AG10803 (cell line): Measurements from ENCODE around the gene TTPAL.

Source experiments
- DNase-seq: peaks from one replicate; pipeline ENCODE4 v3.0.0; 2010; ENCODE audit warnings: low read depth
- H3K4me3 ChIP-seq: 2 replicates; pipeline ENCODE4 v1.5.1; 2011; ENCODE audit warnings: mild to moderate bottlenecking, low read length, control low read depth
- TF ChIP-seq, protein P1 (sequence below): conservative IDR thresholded peaks from 2 replicates; pipeline ENCODE4 v1.5.1; 2011; ENCODE audit warnings: mild to moderate bottlenecking, low read length, control low read depth, inconsistent platforms

The TTPAL gene

DNA sequence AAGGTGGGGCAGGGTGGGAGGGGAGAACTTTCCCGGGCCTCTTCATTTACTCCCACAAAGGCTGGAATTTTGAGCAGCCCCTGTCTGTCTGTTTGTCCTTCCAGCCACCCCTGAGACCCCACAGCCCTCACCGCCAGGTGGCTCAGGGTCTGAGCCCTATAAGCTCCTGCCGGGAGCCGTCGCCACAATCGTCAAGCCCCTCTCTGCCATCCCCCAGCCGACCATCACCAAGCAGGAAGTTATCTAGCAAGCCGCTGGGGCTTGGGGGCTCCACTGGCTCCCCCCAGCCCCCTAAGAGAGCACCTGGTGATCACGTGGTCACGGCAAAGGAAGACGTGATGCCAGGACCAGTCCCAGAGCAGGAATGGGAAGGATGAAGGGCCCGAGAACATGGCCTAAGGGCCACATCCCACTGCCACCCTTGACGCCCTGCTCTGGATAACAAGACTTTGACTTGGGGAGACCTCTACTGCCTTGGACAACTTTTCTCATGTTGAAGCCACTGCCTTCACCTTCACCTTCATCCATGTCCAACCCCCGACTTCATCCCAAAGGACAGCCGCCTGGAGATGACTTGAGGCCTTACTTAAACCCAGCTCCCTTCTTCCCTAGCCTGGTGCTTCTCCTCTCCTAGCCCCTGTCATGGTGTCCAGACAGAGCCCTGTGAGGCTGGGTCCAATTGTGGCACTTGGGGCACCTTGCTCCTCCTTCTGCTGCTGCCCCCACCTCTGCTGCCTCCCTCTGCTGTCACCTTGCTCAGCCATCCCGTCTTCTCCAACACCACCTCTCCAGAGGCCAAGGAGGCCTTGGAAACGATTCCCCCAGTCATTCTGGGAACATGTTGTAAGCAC lies 46.0 kb upstream of the TTPAL start:
- no peak overlapping the region for H3K4me3 ChIP-seq
- DNase-seq: no peak
- TF ChIP-seq, protein P1, sequence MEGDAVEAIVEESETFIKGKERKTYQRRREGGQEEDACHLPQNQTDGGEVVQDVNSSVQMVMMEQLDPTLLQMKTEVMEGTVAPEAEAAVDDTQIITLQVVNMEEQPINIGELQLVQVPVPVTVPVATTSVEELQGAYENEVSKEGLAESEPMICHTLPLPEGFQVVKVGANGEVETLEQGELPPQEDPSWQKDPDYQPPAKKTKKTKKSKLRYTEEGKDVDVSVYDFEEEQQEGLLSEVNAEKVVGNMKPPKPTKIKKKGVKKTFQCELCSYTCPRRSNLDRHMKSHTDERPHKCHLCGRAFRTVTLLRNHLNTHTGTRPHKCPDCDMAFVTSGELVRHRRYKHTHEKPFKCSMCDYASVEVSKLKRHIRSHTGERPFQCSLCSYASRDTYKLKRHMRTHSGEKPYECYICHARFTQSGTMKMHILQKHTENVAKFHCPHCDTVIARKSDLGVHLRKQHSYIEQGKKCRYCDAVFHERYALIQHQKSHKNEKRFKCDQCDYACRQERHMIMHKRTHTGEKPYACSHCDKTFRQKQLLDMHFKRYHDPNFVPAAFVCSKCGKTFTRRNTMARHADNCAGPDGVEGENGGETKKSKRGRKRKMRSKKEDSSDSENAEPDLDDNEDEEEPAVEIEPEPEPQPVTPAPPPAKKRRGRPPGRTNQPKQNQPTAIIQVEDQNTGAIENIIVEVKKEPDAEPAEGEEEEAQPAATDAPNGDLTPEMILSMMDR: no peak

GRCh38 chr20:44430270-44431065 lies 45.2 kb upstream of the TTPAL start:
- no peak overlapping the region for H3K4me3 ChIP-seq
- DNase-seq: no peak

DNA sequence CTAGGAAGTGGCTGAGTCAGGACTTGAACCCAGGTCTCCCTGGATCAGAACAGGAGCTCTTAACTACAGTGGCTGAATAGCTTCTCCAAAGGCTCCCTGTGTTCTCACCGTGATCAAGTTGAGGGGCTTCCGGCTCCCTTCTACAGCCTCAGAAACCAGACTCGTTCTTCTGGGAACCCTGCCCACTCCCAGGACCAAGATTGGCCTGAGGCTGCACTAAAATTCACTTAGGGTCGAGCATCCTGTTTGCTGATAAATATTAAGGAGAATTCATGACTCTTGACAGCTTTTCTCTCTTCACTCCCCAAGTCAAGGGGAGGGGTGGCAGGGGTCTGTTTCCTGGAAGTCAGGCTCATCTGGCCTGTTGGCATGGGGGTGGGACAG lies 44.6 kb upstream of the TTPAL start:
- no peak for DNase-seq
- no peak overlapping the region for H3K4me3 ChIP-seq
- TF ChIP-seq, protein P1: no peak

More at GRCh38 chr20:44430270-44431065, 45.2 kb upstream of the TTPAL start:
- TF ChIP-seq, protein P1: no peak

DNA sequence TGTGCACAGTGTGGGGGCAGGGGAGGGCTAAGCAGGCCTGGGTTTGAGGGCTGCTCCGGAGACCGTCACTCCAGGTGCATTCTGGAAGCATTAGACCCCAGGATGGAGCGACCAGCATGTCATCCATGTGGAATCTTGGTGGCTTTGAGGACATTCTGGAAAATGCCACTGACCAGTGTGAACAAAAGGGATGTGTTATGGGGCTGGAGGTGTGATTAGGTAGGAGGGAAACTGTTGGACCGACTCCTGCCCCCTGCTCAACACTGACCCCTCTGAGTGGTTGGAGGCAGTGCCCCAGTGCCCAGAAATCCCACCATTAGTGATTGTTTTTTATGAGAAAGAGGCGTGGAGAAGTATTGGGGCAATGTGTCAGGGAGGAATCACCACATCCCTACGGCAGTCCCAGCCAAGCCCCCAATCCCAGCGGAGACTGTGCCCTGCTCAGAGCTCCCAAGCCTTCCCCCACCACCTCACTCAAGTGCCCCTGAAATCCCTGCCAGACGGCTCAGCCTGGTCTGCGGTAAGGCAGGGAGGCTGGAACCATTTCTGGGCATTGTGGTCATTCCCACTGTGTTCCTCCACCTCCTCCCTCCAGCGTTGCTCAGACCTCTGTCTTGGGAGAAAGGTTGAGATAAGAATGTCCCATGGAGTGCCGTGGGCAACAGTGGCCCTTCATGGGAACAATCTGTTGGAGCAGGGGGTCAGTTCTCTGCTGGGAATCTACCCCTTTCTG lies 44.0 kb upstream of the TTPAL start:
- H3K4me3 ChIP-seq: no peak overlapping the region
- DNase-seq: no peak
- TF ChIP-seq, protein P1: no peak

- TF ChIP-seq, protein P1: no peak
- no peak for DNase-seq
- no peak overlapping the region for H3K4me3 ChIP-seq
Measured at GRCh38 chr20:44432618-44433577, 42.8 kb upstream of the TTPAL start.
